ENCODE results near the gene SLC26A11.

Gene SLC26A11

DNA sequence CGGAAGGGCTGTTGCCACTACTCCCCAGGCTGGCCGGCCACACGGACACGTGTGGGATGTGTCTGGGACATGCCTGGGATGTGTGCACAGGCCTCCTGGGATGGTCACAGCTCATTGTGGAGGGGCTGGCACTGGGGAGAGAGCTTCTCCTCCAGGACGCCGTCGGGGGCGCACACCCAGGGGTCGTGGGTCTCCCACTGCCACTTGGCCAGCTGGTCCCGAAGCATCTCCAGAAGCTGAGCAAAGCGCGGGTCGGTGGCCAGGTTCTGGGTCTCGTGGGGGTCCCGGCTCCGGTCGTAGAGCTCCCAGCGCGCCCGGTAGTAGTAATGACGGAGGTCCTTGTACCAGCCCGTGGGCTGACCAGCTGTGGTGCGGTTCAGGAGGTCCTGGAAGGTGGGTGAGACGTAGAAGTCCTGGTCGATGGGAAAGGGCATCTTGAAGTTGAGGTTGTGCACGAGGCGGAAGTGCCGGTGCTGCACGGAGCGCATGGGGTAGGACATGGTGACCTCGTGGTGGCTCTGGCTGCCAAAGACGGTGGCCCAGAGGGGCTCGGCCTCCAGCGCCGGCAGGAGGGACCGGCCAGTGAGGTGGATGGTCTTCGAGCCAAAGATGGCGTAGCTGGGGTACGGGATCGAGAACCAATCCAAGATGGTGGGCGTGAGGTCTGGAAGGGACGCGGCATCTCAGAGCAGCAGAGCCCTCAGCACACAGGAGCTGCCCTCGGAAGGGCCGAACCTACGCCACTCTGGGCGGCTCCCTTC, 9.7 kb upstream of the SLC26A11 start:
- DNase-seq (ENCODE audit: low read depth in 2 of 2): no peak
- TF ChIP-seq, protein P1, sequence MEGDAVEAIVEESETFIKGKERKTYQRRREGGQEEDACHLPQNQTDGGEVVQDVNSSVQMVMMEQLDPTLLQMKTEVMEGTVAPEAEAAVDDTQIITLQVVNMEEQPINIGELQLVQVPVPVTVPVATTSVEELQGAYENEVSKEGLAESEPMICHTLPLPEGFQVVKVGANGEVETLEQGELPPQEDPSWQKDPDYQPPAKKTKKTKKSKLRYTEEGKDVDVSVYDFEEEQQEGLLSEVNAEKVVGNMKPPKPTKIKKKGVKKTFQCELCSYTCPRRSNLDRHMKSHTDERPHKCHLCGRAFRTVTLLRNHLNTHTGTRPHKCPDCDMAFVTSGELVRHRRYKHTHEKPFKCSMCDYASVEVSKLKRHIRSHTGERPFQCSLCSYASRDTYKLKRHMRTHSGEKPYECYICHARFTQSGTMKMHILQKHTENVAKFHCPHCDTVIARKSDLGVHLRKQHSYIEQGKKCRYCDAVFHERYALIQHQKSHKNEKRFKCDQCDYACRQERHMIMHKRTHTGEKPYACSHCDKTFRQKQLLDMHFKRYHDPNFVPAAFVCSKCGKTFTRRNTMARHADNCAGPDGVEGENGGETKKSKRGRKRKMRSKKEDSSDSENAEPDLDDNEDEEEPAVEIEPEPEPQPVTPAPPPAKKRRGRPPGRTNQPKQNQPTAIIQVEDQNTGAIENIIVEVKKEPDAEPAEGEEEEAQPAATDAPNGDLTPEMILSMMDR (IDR thresholded peaks at IDR 0.05; ENCODE audit: low read depth, low read length): no peak
- H3K4me3 ChIP-seq (replicated peaks in 1 of 2; ENCODE audit: low read depth in 2 of 2, low read length in 2 of 2): no peak overlapping the region

DNA sequence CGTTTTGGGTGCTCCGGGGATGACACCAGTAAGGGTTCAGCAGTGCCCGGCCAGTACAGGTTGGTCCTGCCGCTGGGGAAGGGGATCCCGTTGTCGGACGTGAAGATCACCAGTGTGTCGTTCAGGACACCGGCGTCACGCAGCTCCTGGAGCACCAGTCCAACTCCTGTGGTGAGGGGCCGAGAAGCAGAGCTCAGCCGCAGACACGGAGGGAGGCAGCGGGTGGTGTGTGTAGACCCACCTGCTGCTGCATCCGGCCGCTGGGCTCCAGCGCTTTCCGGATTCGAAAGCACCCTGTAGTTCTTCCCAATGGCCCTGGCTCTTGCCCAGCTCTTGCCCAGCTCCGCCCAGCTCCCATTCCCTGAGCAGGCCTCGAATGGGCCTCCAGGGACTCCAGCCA, 8.1 kb upstream of the SLC26A11 start:
- TF ChIP-seq, protein P1 (IDR thresholded peaks at IDR 0.05; ENCODE audit: low read depth, low read length): no peak
- H3K4me3 ChIP-seq (replicated peaks in 1 of 2; ENCODE audit: low read depth in 2 of 2, low read length in 2 of 2): no peak overlapping the region
- no peak for DNase-seq (ENCODE audit: low read depth in 2 of 2)

DNA sequence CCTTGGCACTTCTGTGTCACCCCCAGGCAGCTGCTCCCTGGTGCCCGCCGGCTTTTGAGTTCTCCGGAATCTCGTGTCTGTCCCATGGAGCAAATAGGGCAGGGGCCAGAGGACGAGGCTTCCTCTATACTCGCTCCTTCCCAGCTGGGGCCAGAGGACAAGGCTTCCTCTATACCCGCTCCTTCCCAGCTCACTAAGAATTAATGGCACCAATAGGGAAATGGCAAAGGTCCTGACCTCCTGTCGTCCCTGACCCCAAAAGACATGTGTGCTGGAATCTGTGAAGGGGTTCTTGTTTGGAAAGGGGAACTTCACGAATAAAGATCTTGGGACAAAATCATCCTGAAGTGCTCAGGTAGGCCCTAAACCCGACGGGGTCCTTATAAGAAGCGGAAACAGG, 7.7 kb upstream of the SLC26A11 start:
- H3K4me3 ChIP-seq (replicated peaks in 1 of 2; ENCODE audit: low read depth in 2 of 2, low read length in 2 of 2): no peak overlapping the region
- TF ChIP-seq, protein P1 (IDR thresholded peaks at IDR 0.05; ENCODE audit: low read depth, low read length): no peak
- DNase-seq (ENCODE audit: low read depth in 2 of 2): no peak

DNA sequence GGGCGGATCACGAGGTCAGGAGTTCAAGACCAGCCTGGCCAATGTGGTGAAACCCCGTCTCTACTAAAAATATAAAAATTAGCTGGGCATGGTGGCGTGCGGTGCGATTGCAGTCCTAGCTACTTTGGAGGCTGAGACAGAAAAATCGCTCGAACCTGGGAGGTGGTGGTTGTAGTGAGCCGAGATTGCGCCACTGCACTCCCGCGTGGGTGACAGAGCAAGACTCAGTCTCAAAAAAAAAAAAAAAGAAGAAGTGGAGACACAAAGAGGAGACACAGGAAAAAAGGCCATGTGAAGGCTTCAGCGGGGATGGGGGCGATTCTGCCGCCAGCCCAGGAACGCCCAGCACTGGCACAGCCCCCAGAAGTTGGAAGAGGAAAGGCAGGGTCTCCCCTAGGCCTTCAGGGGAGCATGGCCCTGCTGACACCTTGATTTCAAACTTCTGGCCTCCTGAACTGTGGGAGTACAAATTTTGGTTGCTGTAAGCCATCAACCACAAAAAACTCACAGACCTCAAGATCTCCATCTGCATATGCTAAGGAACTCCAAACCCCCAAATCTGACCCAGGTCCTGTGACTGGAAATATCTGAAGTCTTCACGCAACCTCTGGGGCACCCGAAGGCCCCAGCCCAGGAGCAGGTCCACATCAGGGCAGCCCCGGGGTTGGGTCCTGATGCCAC, 7.1 kb upstream of the SLC26A11 start:
- DNase-seq (ENCODE audit: low read depth in 2 of 2): no peak

DNA sequence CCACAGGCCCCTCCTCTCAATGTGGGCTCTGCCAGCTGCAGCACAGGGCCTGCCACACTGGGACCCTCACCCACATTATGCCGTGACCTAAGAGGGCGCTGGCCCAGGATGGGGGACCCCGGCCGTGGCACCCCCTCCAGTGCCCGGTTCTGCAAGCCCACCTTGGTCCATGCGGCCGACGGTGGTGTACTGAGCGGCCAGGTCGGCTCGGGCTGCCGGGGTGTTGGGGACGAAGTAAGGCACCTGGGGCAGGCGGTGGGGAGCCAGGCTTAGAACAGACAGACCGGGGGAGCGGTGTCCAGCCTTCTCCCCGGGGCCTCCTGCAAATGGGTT, 6.6 kb upstream of the SLC26A11 start:
- TF ChIP-seq, protein P1 (IDR thresholded peaks at IDR 0.05; ENCODE audit: low read depth, low read length): no peak
- DNase-seq (ENCODE audit: low read depth in 2 of 2): no peak
- H3K4me3 ChIP-seq (replicated peaks in 1 of 2; ENCODE audit: low read depth in 2 of 2, low read length in 2 of 2): no peak overlapping the region

More for the DNA sequence above, 7.1 kb upstream of the SLC26A11 start:
- TF ChIP-seq, protein P1 (IDR thresholded peaks at IDR 0.05; ENCODE audit: low read depth, low read length): no peak
- H3K4me3 ChIP-seq (replicated peaks in 1 of 2; ENCODE audit: low read depth in 2 of 2, low read length in 2 of 2): no peak overlapping the region

DNA sequence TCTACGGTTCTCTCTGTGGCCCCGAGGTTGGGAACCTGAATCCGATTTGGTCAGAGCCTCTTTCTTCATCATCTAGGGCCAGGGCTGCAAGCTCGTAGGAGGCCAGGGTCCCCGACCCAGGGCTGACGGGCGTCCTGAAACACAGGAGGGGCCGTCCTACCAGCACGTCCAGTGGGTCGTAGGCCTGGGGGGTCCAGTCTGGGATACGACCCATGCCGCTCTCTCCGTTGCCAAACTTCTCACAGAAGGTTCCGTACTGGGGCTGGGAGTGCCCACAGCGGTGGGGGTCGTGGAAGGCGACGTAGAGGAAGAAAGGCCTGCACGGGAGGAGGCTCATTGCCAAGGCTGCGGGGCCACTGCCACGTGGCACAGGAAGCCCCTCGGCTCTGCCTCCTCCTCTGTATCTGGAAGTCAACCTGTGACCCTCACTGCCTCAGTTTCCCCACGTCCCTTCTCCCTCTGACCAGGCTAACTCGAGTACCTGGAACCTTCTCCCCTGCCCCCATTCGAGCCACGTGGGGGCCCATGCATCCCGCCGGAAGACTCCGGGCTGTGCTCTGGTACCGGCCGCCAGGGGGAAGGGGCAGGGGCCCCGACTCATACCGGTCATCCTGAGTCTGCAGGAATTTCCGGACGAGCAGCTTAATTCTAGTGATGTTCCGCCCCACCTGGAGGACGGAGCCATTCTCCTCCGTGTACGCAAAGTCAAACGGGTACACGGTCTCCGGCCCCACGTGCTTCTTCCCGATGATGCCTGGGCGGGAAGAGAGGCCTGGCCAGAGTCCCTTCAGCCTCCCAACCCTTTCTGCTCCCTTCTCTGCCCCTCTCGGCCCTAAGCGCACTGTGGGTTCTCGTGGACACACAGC, 6.0 kb upstream of the SLC26A11 start:
- TF ChIP-seq, protein P1 (IDR thresholded peaks at IDR 0.05; ENCODE audit: low read depth, low read length): no peak
- no peak for DNase-seq (ENCODE audit: low read depth in 2 of 2)
- no peak overlapping the region for H3K4me3 ChIP-seq (replicated peaks in 1 of 2; ENCODE audit: low read depth in 2 of 2, low read length in 2 of 2)

Data from cardiac fibroblast (primary cell).